Activated T-cell treated with anti-CD3 and anti-CD28 coated beads, Interleukin-2, amount 50 U/mL, for 4 hours (primary cell): Measurements from ENCODE around the gene VAC14. TPM values are rescaled to one million over a fixed set of nuclear protein-coding genes. Genes with fewer than 3 reads are reported as not detected.

ENCODE experiments used
- ATAC-seq, 2 donors: fragments of 200-7000 bp; cut with Tn5 transposase; one replicate each; pipeline ENCODE4 v1.10.0; 2021
- DNase-seq: peaks from one replicate; pipeline ENCODE4 v3.0.0-alpha.2; 2020
- H3K27me3 Mint-ChIP-seq: one replicate; pipeline ENCODE4 v1.8.0; 2021; ENCODE audit warnings: low read depth, mixed read lengths
- H3K36me3 Mint-ChIP-seq: one replicate; pipeline ENCODE4 v1.8.0; 2022; ENCODE audit warnings: mixed read lengths; ENCODE audit not compliant: insufficient read depth
- H3K4me1 Mint-ChIP-seq: one replicate; pipeline ENCODE4 v1.8.0; 2021; ENCODE audit warnings: low read depth, mixed read lengths
- H3K4me3 Mint-ChIP-seq: one replicate; pipeline ENCODE4 v1.8.0; 2021; ENCODE audit warnings: mild to moderate bottlenecking, moderate library complexity, mixed read lengths
- H3K9me3 Mint-ChIP-seq: one replicate; pipeline ENCODE4 v1.8.0; 2021; ENCODE audit warnings: mixed read lengths
- total RNA-seq, 3 donors: library from RNA; stranded (reverse); gene quantifications; one replicate each; pipeline ENCODE4 v1.2.1, GENCODE V29; 2021

Gene VAC14
- total RNA-seq, 3 donors from 2014 or later: 48.3 to 54.5 (median 49.3) TPM

DNA sequence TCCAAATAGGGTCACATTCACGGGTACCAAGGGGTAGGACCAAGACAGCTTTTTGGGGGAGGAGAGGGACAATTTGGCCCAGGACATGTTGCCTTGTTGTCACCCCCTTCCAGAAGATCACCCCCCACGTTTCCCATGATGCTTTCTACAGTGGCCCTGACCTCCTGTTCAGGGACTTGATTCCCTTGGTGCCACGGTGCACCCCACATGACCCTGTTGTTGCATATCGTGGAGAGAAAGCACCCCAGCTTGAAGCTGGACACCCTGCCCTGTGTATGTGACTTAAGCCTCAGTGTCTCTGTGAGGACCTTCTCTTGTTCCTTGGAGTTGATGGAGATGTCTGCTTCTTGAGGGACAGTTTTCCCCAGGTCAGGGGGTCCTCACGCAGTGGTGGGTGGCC lies 142.0 kb downstream of the VAC14 start:
- H3K9me3 Mint-ChIP-seq: no peaks in the 10 kb centered on the region
- H3K4me1 Mint-ChIP-seq: peaks cover 1% of the 10 kb centered on the region
- no peaks in the 10 kb centered on the region for H3K36me3 Mint-ChIP-seq
- ATAC-seq (no peak), DNase-seq (no peak)
- no peaks in the 10 kb centered on the region for H3K27me3 Mint-ChIP-seq
- H3K4me3 Mint-ChIP-seq: no peak overlapping the region

DNA sequence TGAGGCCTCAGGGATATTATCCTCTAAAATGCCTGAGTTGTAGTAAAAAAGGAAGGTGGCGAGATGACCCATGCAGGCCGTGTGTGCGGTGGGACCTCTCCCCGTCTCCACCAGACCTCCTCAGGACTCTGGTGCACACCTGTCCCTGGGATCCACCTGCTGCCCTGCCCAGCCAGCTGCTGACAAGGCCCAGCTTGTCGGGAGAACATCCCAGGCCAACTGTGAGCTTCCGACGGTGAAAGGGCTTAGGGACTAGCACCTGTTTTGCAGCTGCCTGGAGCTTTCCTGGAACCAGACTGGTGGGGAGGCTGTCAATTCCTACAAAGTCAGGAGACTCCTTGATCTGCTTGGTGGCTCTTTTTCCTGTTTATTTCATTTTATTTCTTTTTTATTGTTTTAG lies 143.0 kb downstream of the VAC14 start:
- Mint-ChIP-seq H3K4me3 (no peak overlapping the region), H3K4me1 (peaks cover 4% of the 10 kb centered on the region), H3K36me3 (no peaks in the 10 kb centered on the region), H3K27me3 (no peaks in the 10 kb centered on the region), H3K9me3 (no peaks in the 10 kb centered on the region)
- DNase-seq (no peak), ATAC-seq (no peak)

DNA sequence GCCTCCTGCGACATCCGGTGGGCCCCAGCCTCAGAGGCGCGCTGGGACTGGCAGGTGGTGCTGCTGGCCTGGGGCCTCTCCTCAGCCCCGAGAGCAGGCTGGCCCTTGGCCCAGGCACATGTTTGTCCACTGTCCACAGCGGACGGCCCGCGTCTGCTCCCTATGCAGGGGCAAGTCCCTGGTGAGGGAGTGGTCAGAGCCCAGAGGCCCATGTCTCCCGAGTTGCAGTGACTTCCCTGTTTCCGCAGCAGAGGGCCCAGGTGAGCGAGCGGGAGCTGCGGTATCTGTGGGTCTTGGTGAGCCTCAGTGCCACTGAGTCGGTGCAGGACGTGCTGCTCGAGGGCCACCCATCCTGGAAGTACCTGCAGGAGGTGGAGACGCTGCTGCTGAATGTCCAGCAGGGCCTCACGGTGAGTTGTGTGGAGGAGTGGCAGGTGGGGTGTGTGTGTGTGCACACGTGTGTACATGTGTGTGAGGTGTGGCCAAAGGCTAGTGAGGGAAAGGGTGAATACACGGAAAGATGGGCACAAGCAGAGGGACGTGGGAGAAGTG lies 144.2 kb downstream of the VAC14 start:
- peaks cover 4% of the 10 kb centered on the region for H3K4me1 Mint-ChIP-seq
- no peaks in the 10 kb centered on the region for H3K36me3 Mint-ChIP-seq
- H3K4me3 Mint-ChIP-seq: no peak overlapping the region
- no peaks in the 10 kb centered on the region for H3K9me3 Mint-ChIP-seq
- ATAC-seq (no peak), DNase-seq (no peak)
- H3K27me3 Mint-ChIP-seq: no peaks in the 10 kb centered on the region

GRCh38 chr16:70656065-70656711 lies 144.8 kb downstream of the VAC14 start:
- peaks cover 4% of the 10 kb centered on the region for H3K4me1 Mint-ChIP-seq
- H3K36me3 Mint-ChIP-seq: no peaks in the 10 kb centered on the region
- H3K4me3 Mint-ChIP-seq: no peak overlapping the region
- H3K9me3 Mint-ChIP-seq: no peaks in the 10 kb centered on the region
- DNase-seq (no peak), ATAC-seq (no peak)
- H3K27me3 Mint-ChIP-seq: no peaks in the 10 kb centered on the region

DNA sequence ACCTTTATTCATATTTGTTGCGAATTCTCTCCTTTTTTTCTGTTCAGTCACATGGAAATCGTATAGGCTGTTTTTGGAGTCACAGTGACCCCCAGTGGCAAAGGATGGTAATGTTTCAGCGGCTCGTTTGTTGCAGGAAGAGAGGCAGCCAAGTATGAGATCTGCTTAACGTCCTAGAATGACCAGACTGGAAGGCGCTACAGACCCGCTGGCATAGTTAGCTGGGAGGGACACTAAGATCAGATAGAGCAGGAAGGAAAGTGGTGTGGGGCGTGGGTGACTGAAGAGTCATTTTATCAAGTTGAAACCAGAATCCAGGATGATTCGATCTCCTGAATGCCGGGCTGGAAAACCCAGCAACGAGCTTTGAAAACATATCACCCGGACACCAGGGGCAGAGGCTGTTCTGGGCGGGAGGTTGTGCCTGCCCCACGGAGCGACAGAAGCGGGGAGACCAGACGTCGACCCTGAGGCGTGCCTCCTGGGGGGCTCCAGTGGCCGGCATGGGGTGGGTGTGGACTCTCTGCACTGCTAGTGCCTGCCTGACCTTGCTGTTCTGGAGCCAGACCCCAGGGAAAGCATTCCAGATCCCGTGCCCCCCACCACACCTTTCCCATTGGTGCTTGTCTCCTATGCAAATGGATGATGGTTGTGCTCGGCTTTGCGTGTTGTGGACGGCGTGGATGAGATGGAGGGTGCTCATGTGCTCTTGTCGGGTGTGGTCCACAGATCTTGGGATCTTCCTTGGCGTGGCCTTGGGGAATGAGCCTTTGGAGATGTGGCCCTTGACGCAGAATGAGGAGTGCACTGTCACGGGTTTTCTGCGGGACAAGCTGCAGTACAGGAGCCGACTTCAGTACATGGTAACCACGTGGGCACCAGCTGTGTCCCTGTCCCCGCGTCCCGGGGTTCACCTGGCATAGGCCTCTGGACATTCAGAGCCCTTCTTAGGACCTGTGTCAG lies 146.9 kb downstream of the VAC14 start:
- ATAC-seq: peak; percentile 75 to 77
- peaks cover 4% of the 10 kb centered on the region for H3K4me1 Mint-ChIP-seq
- H3K4me3 Mint-ChIP-seq: peak overlapping the region; percentile 24
- H3K27me3 Mint-ChIP-seq: no peaks in the 10 kb centered on the region
- no peaks in the 10 kb centered on the region for H3K36me3 Mint-ChIP-seq
- no peaks in the 10 kb centered on the region for H3K9me3 Mint-ChIP-seq
- peak; percentile 73 for DNase-seq

DNA sequence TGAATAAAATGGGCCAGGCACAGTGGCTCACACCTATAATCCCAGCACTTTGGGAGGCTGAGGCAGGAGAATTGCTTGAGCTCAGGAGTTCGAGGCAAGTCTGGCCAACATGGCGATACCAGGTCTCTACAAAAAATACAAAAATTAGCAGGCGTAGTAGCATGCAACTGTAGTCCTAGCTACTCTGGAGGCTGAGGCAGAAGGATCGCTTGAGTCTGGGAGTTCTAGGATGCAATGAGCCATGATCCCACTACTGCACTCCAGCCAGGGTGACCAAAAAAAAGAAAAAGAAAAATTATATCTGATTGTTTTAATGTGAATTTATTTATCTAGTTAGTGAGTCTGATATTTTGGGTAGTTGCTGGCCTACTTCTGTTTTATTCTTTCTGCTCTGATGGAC lies 147.6 kb downstream of the VAC14 start:
- DNase-seq (no peak), ATAC-seq (no peak)
- Mint-ChIP-seq H3K4me1 (peaks cover 4% of the 10 kb centered on the region), H3K36me3 (no peaks in the 10 kb centered on the region), H3K27me3 (no peaks in the 10 kb centered on the region), H3K4me3 (no peak overlapping the region), H3K9me3 (no peaks in the 10 kb centered on the region)

DNA sequence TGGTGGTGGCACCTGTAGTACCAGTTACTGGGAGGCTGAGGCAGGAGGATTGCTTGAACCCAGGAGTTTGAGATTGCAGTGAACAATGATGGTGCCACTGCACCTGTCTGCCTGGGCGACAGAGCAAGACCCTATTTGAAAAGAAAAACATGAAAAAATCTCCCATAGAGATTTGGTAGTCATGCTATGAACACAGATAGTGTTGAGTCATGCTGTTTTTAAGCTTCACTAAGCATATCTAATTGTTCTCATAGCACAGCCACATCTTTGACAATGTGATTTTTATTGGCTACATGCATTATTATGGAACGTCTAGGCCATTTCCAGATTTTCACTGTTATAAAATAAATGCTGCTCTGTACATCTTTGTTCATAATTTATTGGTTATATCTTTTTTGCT lies 148.6 kb downstream of the VAC14 start:
- ATAC-seq (no peak), DNase-seq (no peak)
- H3K9me3 Mint-ChIP-seq: no peaks in the 10 kb centered on the region
- H3K27me3 Mint-ChIP-seq: no peaks in the 10 kb centered on the region
- peaks cover 4% of the 10 kb centered on the region for H3K4me1 Mint-ChIP-seq
- H3K36me3 Mint-ChIP-seq: no peaks in the 10 kb centered on the region
- H3K4me3 Mint-ChIP-seq: no peak overlapping the region

- Mint-ChIP-seq H3K4me1 (peaks cover 4% of the 10 kb centered on the region), H3K27me3 (no peaks in the 10 kb centered on the region), H3K36me3 (no peaks in the 10 kb centered on the region), H3K9me3 (no peaks in the 10 kb centered on the region), H3K4me3 (no peak overlapping the region)
- DNase-seq: no peak
- ATAC-seq: no peak
Observed at GRCh38 chr16:70651524-70651923, 149.4 kb downstream of the VAC14 start.

- no peaks in the 10 kb centered on the region for H3K27me3 Mint-ChIP-seq
- DNase-seq (no peak), ATAC-seq (no peak)
- H3K36me3 Mint-ChIP-seq: no peaks in the 10 kb centered on the region
- peaks cover 4% of the 10 kb centered on the region for H3K4me1 Mint-ChIP-seq
- no peaks in the 10 kb centered on the region for H3K9me3 Mint-ChIP-seq
- H3K4me3 Mint-ChIP-seq: no peak overlapping the region
Observed at GRCh38 chr16:70650216-70650615, 150.7 kb downstream of the VAC14 start.

DNA sequence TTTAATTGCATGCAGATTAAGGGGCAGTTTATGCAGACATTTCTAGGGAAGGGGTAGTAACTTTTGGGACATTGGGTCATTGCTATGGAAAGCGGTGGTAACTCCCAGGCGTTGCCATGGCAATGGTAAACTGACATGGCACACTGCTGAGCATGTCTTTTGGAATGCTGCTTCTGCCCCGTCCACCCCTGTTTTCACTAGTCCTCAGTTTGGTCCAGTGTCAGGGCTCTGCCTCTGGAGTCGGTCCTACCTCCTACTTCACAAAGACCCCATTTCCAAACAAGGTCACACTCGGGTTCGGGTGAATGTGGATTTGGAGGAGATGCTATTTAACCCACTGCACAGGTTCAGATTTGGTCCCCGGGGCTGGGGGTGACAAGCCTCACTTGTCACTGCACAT lies 151.7 kb downstream of the VAC14 start:
- no peaks in the 10 kb centered on the region for H3K9me3 Mint-ChIP-seq
- H3K4me1 Mint-ChIP-seq: peaks cover 4% of the 10 kb centered on the region
- ATAC-seq (no peak), DNase-seq (no peak)
- H3K36me3 Mint-ChIP-seq: no peaks in the 10 kb centered on the region
- H3K27me3 Mint-ChIP-seq: no peaks in the 10 kb centered on the region
- no peak overlapping the region for H3K4me3 Mint-ChIP-seq

DNA sequence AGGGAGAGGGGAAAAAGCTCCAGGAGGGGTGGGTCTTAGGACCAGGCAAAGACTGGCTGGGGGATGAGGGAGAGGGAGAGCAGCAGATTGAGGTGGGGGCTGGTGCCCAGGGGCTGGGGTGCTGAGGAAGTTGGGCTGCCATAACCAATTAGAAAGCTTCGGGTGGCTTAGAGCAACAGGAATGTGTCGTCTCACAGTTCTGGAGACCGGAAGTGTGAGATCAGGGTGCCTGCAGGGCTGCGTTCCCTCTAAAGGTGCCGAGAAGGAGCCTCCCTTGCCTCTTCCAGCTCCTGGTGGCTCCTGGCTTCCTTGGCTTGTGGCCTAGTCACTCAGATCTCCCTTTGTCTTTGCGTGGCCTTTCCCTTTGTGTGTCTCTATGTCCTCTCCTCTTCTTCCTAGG lies 152.4 kb downstream of the VAC14 start:
- Mint-ChIP-seq H3K9me3 (no peaks in the 10 kb centered on the region), H3K36me3 (no peaks in the 10 kb centered on the region)

GRCh38 chr16:70647441-70648359 lies 153.3 kb downstream of the VAC14 start:
- Mint-ChIP-seq H3K4me1 (no peaks in the 10 kb centered on the region), H3K36me3 (no peaks in the 10 kb centered on the region)
- ATAC-seq: no peak

More for the DNA sequence above, 152.4 kb downstream of the VAC14 start:
- ATAC-seq (no peak), DNase-seq (no peak)
- Mint-ChIP-seq H3K4me3 (no peak overlapping the region), H3K27me3 (no peaks in the 10 kb centered on the region), H3K4me1 (peaks cover under 1% of the 10 kb centered on the region)

GRCh38 chr16:70646260-70647241 lies 154.4 kb downstream of the VAC14 start, which contains the start of gene IL34:
IL34 (plus strand) TSS chr16:70646559; CDS start chr16:70646948, 389 bp downstream.
- Mint-ChIP-seq H3K36me3 (no peaks in the 10 kb centered on the region), H3K4me3 (no peak within 1 kb of the TSS), H3K4me1 (no peaks in the 10 kb centered on the region), H3K27me3 (no peaks in the 10 kb centered on the region), H3K9me3 (no peaks in the 10 kb centered on the region)
- DNase-seq (no peak), ATAC-seq (no peak)

More at GRCh38 chr16:70647441-70648359, 153.3 kb downstream of the VAC14 start:
- no peak for DNase-seq
- Mint-ChIP-seq H3K4me3 (no peak overlapping the region), H3K9me3 (no peaks in the 10 kb centered on the region), H3K27me3 (no peaks in the 10 kb centered on the region)
